ENCODE measurements around the gene RTF1.
"Not testable (repeated sequence)": the region's sequence is repeated elsewhere in the genome, so short reads cannot be mapped to it uniquely, and the experiment has no call there.

Gene RTF1

DNA sequence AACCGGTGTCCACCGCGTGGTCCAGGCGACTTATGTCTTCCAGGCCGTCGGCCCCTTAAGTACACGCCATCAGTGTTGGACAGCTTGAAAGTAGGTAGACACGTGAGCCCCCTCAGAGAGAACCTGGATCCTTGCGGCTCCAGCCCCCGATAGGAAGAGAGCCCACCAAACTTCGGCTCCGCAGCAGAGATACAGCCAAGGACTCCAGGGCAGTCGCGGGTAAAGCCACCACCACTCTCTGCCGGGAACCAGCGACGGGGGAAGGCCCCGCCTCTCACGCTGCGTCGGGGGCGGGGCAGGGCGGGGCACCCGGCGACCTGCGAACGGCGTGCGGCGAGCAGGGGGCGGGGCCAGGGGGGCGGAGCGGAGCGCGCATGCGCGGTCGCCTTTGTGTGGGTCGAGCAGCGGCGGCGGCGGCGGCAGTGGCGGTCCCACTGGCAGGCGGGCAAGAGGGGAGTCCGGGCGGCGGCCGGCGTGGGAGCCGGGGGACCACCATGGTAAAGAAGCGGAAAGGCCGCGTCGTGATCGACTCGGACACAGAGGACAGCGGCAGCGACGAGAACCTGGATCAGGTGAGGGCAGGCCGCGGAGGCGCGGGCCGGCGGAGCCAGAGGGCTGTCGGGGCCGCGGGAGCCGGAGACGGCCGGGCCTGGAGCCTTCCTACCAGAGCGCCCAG is at the start of gene RTF1:
Gene RTF1 (plus strand): TSS at position 354 of the 676 bp plus-strand sequence. CDS start 21 bp downstream, at position 375.
- Mint-ChIP-seq H3K4me3 (peak within 1 kb of the TSS; percentile 91), H3K4me1 (peaks cover 41% of the 10 kb centered on the region), H3K36me3 (peaks cover 5% of the 10 kb centered on the region), H3K9me3 (no peaks in the 10 kb centered on the region), H3K27ac (peak within 1 kb of the TSS; percentile 94), H3K27me3 (peaks cover 4% of the 10 kb centered on the region)
- CTCF ChIA-PET, result no interaction called here
- peak; percentile 97 for DNase-seq

DNA sequence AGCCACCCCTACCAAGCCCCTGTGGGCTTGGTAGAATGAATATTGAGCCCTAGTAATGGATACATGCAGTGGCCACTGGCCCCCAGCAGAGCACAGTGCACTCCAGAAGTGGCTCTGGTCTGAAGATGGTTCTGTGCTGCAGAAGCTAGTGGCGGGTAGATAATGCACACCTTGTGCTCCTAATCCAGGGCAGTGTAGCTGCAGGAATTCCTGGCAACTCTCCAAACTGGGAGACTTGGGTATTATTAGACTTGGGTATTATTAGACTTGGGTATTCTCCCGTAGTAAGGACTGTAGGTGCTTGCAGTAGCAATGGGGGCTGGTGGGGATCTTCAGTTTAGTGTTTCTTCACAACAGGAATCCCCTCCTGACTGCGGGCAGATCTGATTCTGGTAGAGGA is 49.5 kb upstream of the RTF1 start:
- Mint-ChIP-seq H3K4me1 (no peaks in the 10 kb centered on the region), H3K27me3 (no peaks in the 10 kb centered on the region), H3K9me3 (no peaks in the 10 kb centered on the region), H3K4me3 (no peak overlapping the region), H3K27ac (no peak overlapping the region), H3K36me3 (peaks cover 58% of the 10 kb centered on the region)
- no peak for DNase-seq
- CTCF ChIA-PET, result no interaction called here

DNA sequence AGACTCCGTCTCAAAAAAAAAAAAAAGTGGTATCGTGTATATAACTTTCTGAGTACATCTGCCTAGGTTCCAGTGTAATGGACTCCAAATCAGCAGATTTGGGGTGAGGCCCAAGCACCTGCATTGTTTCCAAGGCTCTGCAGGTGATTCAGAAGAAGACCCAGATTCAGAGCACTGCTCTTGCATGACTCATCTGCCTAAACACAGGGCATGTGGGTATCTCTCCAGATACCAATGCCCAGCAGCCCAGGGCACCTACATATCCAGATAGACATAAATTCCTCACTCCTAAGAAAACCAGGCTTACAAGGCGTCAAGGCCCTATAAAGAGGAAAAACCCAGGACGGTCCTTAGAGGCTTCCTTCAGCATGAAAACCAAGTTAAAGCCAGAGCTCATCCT is 38.9 kb upstream of the RTF1 start:
- peaks cover 37% of the 10 kb centered on the region for H3K36me3 Mint-ChIP-seq
- no peak overlapping the region for H3K27ac Mint-ChIP-seq
- no peaks in the 10 kb centered on the region for H3K9me3 Mint-ChIP-seq
- CTCF ChIA-PET, result no interaction called here
- H3K4me3 Mint-ChIP-seq, result no peak overlapping the region
- no peaks in the 10 kb centered on the region for H3K27me3 Mint-ChIP-seq
- DNase-seq, result no peak
- H3K4me1 Mint-ChIP-seq, result no peaks in the 10 kb centered on the region

GRCh38 chr15:41383974-41384749 is 32.7 kb upstream of the RTF1 start:
- H3K4me3 Mint-ChIP-seq, H3K4me1 Mint-ChIP-seq, H3K9me3 Mint-ChIP-seq, H3K27ac Mint-ChIP-seq, CTCF ChIA-PET, H3K27me3 Mint-ChIP-seq, DNase-seq: not testable (repeated sequence)
- H3K36me3 Mint-ChIP-seq, result peaks cover 34% of the 10 kb centered on the region

- Mint-ChIP-seq H3K4me1 (peaks cover 3% of the 10 kb centered on the region), H3K27ac (no peak overlapping the region), H3K36me3 (peaks cover 18% of the 10 kb centered on the region), H3K4me3 (no peak overlapping the region), H3K9me3 (no peaks in the 10 kb centered on the region), H3K27me3 (no peaks in the 10 kb centered on the region)
- CTCF ChIA-PET, result no interaction called here
- no peak for DNase-seq
Measured at GRCh38 chr15:41387646-41388045, 29.2 kb upstream of the RTF1 start.

DNA sequence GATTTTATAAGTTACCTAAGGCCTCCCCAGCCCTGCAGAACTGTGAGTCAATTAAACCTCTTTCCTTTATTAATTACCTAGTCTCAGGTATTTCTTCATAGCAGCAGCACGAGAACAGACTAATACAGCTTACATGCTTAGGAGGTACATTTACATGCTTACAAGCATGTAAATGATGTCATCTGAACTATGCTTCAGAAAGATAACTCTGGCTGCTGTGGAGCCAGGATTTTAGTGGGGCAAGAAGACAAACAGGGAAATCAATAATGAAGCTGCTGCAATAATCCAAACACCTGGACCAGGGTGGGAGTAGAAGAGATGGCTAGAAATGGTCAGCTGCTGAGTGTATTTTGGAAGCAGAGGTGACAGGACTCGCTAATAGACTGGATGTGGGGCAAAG is 24.2 kb upstream of the RTF1 start:
- no peak for DNase-seq
- H3K27me3 Mint-ChIP-seq, result no peaks in the 10 kb centered on the region
- CTCF ChIA-PET, result no interaction called here
- H3K9me3 Mint-ChIP-seq, result no peaks in the 10 kb centered on the region
- H3K4me1 Mint-ChIP-seq, result peaks cover 19% of the 10 kb centered on the region
- H3K36me3 Mint-ChIP-seq, result peaks cover 28% of the 10 kb centered on the region
- no peak overlapping the region for H3K4me3 Mint-ChIP-seq
- H3K27ac Mint-ChIP-seq, result no peak overlapping the region

DNA sequence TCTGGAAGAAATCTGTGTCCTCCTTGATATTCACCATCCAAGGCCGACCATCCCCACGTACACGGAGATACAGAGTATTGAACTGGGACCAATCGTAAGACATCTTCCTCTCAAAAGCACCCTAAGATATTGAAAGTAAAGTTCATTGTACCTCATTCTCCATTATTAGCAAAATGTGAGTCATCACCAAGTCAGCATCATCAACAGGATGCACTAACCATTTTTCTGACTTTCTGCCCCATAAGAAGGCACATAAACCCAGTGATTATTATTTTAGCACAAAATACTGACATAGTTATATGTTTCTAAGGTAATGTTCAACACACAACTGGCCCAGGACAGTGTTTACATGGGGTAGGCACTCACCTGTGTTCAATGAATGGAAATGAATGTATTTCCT is 22.0 kb upstream of the RTF1 start:
- Mint-ChIP-seq H3K27me3 (no peaks in the 10 kb centered on the region), H3K9me3 (no peaks in the 10 kb centered on the region), H3K4me3 (no peak overlapping the region), H3K4me1 (peaks cover 19% of the 10 kb centered on the region), H3K36me3 (peaks cover 23% of the 10 kb centered on the region), H3K27ac (peak overlapping the region; percentile 42)
- DNase-seq, result no peak
- CTCF ChIA-PET, result no interaction called here

DNA sequence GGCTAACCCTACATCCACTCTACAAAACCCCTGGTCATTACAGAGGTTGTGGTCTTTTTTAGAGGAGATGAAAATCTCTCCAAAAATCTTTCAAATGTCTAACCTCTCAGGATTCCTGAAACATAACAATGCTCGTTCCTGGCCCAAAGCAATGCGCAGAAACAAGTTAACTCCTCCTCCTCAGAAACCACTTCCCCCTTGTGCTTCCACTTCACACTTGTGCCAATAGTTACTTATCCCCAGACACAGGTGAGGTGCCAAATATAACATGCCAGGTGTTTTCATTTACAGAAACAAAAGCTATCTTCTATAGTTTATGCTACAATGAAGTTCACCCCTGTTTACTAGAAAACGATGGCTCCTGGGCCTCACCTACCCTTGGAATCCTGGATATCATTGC is 20.8 kb upstream of the RTF1 start:
- Mint-ChIP-seq H3K27me3 (no peaks in the 10 kb centered on the region), H3K4me3 (no peak overlapping the region), H3K9me3 (no peaks in the 10 kb centered on the region), H3K27ac (no peak overlapping the region), H3K4me1 (peaks cover 22% of the 10 kb centered on the region), H3K36me3 (peaks cover 23% of the 10 kb centered on the region)
- CTCF ChIA-PET, result no interaction called here
- no peak for DNase-seq

GRCh38 chr15:41401904-41402267 is 15.0 kb upstream of the RTF1 start:
- no peaks in the 10 kb centered on the region for H3K9me3 Mint-ChIP-seq
- peak overlapping the region; percentile 88 for H3K27ac Mint-ChIP-seq
- peak overlapping the region; percentile 91 for H3K4me3 Mint-ChIP-seq
- no peak for DNase-seq
- no peaks in the 10 kb centered on the region for H3K27me3 Mint-ChIP-seq
- peaks cover 1% of the 10 kb centered on the region for H3K36me3 Mint-ChIP-seq
- peaks cover 24% of the 10 kb centered on the region for H3K4me1 Mint-ChIP-seq
- CTCF ChIA-PET, result no interaction called here

- Mint-ChIP-seq H3K27ac (no peak overlapping the region), H3K27me3 (peaks cover 4% of the 10 kb centered on the region), H3K9me3 (no peaks in the 10 kb centered on the region), H3K4me1 (peaks cover 17% of the 10 kb centered on the region), H3K4me3 (no peak overlapping the region), H3K36me3 (peaks cover 1% of the 10 kb centered on the region)
- CTCF ChIA-PET, result no interaction called here
- no peak for DNase-seq
Measured at GRCh38 chr15:41407341-41407740, 9.6 kb upstream of the RTF1 start.

GRCh38 chr15:41408234-41408641 is 8.7 kb upstream of the RTF1 start:
- no peak overlapping the region for H3K4me3 Mint-ChIP-seq
- CTCF ChIA-PET, result no interaction called here
- H3K4me1 Mint-ChIP-seq, result peaks cover 9% of the 10 kb centered on the region
- no peaks in the 10 kb centered on the region for H3K9me3 Mint-ChIP-seq
- H3K36me3 Mint-ChIP-seq, result peaks cover 1% of the 10 kb centered on the region
- peaks cover 4% of the 10 kb centered on the region for H3K27me3 Mint-ChIP-seq
- DNase-seq, result no peak
- no peak overlapping the region for H3K27ac Mint-ChIP-seq

DNA sequence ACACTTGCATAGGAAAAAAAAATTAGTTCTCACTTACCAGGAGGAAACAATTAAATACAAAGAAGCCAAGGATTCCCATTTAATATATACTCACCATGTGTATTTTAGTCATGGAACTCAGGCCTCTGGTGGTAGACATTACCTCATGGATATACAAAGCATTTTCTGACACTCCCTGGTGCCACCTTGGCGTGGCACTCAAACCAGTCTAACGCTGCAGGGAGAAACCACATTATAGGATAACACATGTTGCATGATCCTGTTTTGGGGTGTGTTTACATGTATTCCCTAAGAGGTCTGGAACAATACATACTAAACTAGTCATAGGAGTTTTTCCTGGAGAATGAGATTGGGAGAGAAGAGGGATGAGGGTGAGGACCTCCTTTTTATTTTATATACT is 5.9 kb upstream of the RTF1 start:
- Mint-ChIP-seq H3K4me1 (peaks cover 6% of the 10 kb centered on the region), H3K4me3 (no peak overlapping the region), H3K27ac (no peak overlapping the region), H3K27me3 (peaks cover 4% of the 10 kb centered on the region), H3K9me3 (no peaks in the 10 kb centered on the region), H3K36me3 (no peaks in the 10 kb centered on the region)
- CTCF ChIA-PET, result no interaction called here
- DNase-seq, result no peak

- Mint-ChIP-seq H3K36me3 (peaks cover 2% of the 10 kb centered on the region), H3K9me3 (no peaks in the 10 kb centered on the region), H3K27ac (no peak overlapping the region), H3K27me3 (peaks cover 4% of the 10 kb centered on the region), H3K4me3 (no peak overlapping the region), H3K4me1 (peaks cover 10% of the 10 kb centered on the region)
- DNase-seq, result no peak
- CTCF ChIA-PET, result no interaction called here
Measured at GRCh38 chr15:41411441-41411840, 5.5 kb upstream of the RTF1 start.

- Mint-ChIP-seq H3K27me3 (peaks cover 4% of the 10 kb centered on the region), H3K4me1 (peaks cover 41% of the 10 kb centered on the region), H3K4me3 (peak overlapping the region; percentile 91), H3K36me3 (peaks cover 5% of the 10 kb centered on the region), H3K27ac (peak overlapping the region; percentile 94), H3K9me3 (no peaks in the 10 kb centered on the region)
- DNase-seq, result no peak
- CTCF ChIA-PET, result no interaction called here
Measured at GRCh38 chr15:41416128-41416741, 660 bp upstream of the RTF1 start.

All from activated naive CD4-positive, alpha-beta T cell treated with anti-CD3 and anti-CD28 coated beads, Interleukin-2, amount 10 ng/mL, durations not matched to agents 7 days and 5 days (primary cell).